H1 (cell line): ENCODE measurements around the gene NME4. TPM values are rescaled to one million over a fixed set of nuclear protein-coding genes. Genes with fewer than 3 reads are reported as not detected.

ENCODE experiments used
- CTCF ChIA-PET: fragments of 300-600 bp; sonication (Branson Sonifier 250); formaldehyde crosslinking; loops from one replicate; lab custom pipeline; 2021; ENCODE audit not compliant: partially characterized antibody; lab: Charles Lee
- POLR2A ChIA-PET: fragments of 300-600 bp; sonication (Branson Sonifier 250); formaldehyde crosslinking; loops from one replicate; lab custom pipeline; 2021; ENCODE audit warnings: inconsistent platforms; ENCODE audit not compliant: partially characterized antibody; lab: Charles Lee
- DNase-seq, 2 experiments: peaks; one replicate each; pipeline versions ENCODE4 v3.0.0 to v3.0.0-alpha.2; 2010 to 2022; ENCODE audit warnings: low spot score in 2 of 2, low read depth in 1 of 2, mixed read lengths in 1 of 2
- FAIRE-seq: peaks from 2 replicates; lab custom pipeline; 2011; peaks lifted over from hg19 to GRCh38; lab: Jason Lieb, UNC
- H2AFZ ChIP-seq: 2 replicates; pipeline ENCODE4 v1.8.1; 2012; ENCODE audit warnings: low read length, inconsistent platforms
- H2AK5ac ChIP-seq: 2 replicates; pipeline ENCODE4 v1.6.1; 2013; ENCODE audit warnings: low read depth, low read length
- H2BK120ac ChIP-seq: replicated peaks from 2 replicates; pipeline ENCODE3; 2013; ENCODE audit warnings: low read depth, low read length, inconsistent platforms
- H2BK12ac ChIP-seq: 2 replicates; pipeline ENCODE4 v1.6.1; 2013; ENCODE audit warnings: low read depth, low read length
- H2BK15ac ChIP-seq: 2 replicates; pipeline ENCODE4 v1.6.1; 2013; ENCODE audit warnings: low read length
- H2BK20ac ChIP-seq: 2 replicates; pipeline ENCODE4 v1.6.1; 2013; ENCODE audit warnings: low read length
- H2BK5ac ChIP-seq: 2 replicates; pipeline ENCODE4 v1.6.1; 2013; ENCODE audit warnings: low read depth, low read length
- H3K14ac ChIP-seq: 2 replicates; pipeline ENCODE4 v1.6.1; 2013; ENCODE audit warnings: inconsistent platforms; ENCODE audit not compliant: insufficient read length
- H3K18ac ChIP-seq: 2 replicates; pipeline ENCODE4 v1.6.1; 2013; ENCODE audit warnings: low read length; ENCODE audit errors: extremely low read depth
- H3K23ac ChIP-seq: 2 replicates; pipeline ENCODE4 v1.6.1; 2013; ENCODE audit warnings: inconsistent platforms; ENCODE audit not compliant: insufficient read length
- H3K23me2 ChIP-seq: 2 replicates; pipeline ENCODE4 v1.6.1; 2013; ENCODE audit warnings: low read depth, low read length
- H3K27ac ChIP-seq: 2 replicates; pipeline ENCODE4 v1.6.1; 2011; ENCODE audit warnings: low read depth, low read length, inconsistent platforms
- H3K27me3 ChIP-seq, 4 experiments: replicated peaks in 1 of 4; 1 replicate in 1 of 4; 2 replicates in 3 of 4; pipeline versions ENCODE4 v1.6.1 to v1.8.1; 2011 to 2013; ENCODE audit warnings: low read length in 3 of 4, mild to moderate bottlenecking in 3 of 4, inconsistent platforms in 2 of 4, mixed read lengths in 2 of 4, moderate library complexity in 1 of 4; ENCODE audit not compliant: control insufficient read depth in 3 of 4, insufficient read depth in 3 of 4; ENCODE audit errors: extremely low read depth in 1 of 4
- H3K36me3 ChIP-seq, 4 experiments: 2 replicates each; pipeline versions ENCODE4 v1.6.1 to v1.8.1; 2011 to 2013; ENCODE audit warnings: mild to moderate bottlenecking in 4 of 4, low read length in 3 of 4, moderate library complexity in 2 of 4, control low read depth in 1 of 4, inconsistent platforms in 1 of 4; ENCODE audit not compliant: insufficient read depth in 4 of 4, control insufficient read depth in 2 of 4
- H3K4ac ChIP-seq: replicated peaks from 2 replicates; pipeline ENCODE3; 2013; ENCODE audit warnings: low read length, low read depth, mixed read lengths, inconsistent platforms; ENCODE audit not compliant: insufficient read length
- H3K4me1 ChIP-seq, 4 experiments: replicated peaks in 1 of 4; 1 replicate in 1 of 4; 2 replicates in 3 of 4; pipeline versions ENCODE4 v1.6.1 to v1.8.1; 2011 to 2013; ENCODE audit warnings: low read length in 3 of 4, inconsistent platforms in 2 of 4, mixed read lengths in 1 of 4; ENCODE audit not compliant: insufficient read depth in 4 of 4, control insufficient read depth in 3 of 4
- H3K4me2 ChIP-seq, 2 experiments: 2 replicates each; pipeline versions ENCODE4 v1.6.1 to v1.8.1; 2011 to 2013; ENCODE audit warnings: low read depth in 2 of 2, low read length in 2 of 2, control low read depth in 1 of 2, inconsistent platforms in 1 of 2, mild to moderate bottlenecking in 1 of 2; ENCODE audit not compliant: insufficient read depth in 1 of 2
- H3K4me3 ChIP-seq, 4 experiments: fragments of 200-600, 300-600 bp in 1 of 4; sonication (generic), shearing (Covaris generic), sonication (Bioruptor Twin) in 1 of 4; 2 replicates each; pipeline versions ENCODE4 v1.5.1 to v1.8.1; 2011 to 2016; ENCODE audit warnings: low read length in 4 of 4, low read depth in 3 of 4, control low read depth in 2 of 4, inconsistent platforms in 2 of 4, mild to moderate bottlenecking in 2 of 4, mixed read lengths in 1 of 4, moderate library complexity in 1 of 4; ENCODE audit not compliant: insufficient read depth in 2 of 4; ENCODE audit errors: extremely low read depth in 1 of 4
- H3K56ac ChIP-seq: replicated peaks from 2 replicates; pipeline ENCODE3; 2013; ENCODE audit warnings: low read depth, mild to moderate bottlenecking, mixed read lengths, low read length, inconsistent platforms; ENCODE audit not compliant: insufficient read length
- H3K79me1 ChIP-seq: 2 replicates; pipeline ENCODE4 v1.6.1; 2013; ENCODE audit warnings: low read depth, low read length, control low read depth
- H3K79me2 ChIP-seq, 2 experiments: 2 replicates each; pipeline versions ENCODE4 v1.6.1 to v1.8.1; 2012 to 2013; ENCODE audit warnings: low read length in 2 of 2, mild to moderate bottlenecking in 2 of 2, inconsistent platforms in 1 of 2; ENCODE audit not compliant: insufficient read depth in 2 of 2, control insufficient read depth in 1 of 2
- H3K9ac ChIP-seq, 4 experiments: replicated peaks in 1 of 4; 1 replicate in 1 of 4; 2 replicates in 3 of 4; pipeline versions ENCODE4 v1.6.1 to v1.8.1; 2011 to 2013; ENCODE audit warnings: low read depth in 3 of 4, low read length in 3 of 4, control low read depth in 2 of 4, mild to moderate bottlenecking in 2 of 4, moderate library complexity in 2 of 4, inconsistent platforms in 1 of 4; ENCODE audit errors: extremely low read depth in 1 of 4
- H3K9me3 ChIP-seq, 2 experiments: 2 replicates each; pipeline versions ENCODE4 v1.6.1 to v1.8.1; 2012 to 2013; ENCODE audit warnings: mild to moderate bottlenecking in 2 of 2, moderate library complexity in 2 of 2, control low read depth in 1 of 2, inconsistent platforms in 1 of 2, low read depth in 1 of 2, low read length in 1 of 2, mixed read lengths in 1 of 2; ENCODE audit not compliant: insufficient read depth in 2 of 2
- H4K20me1 ChIP-seq, 2 experiments: replicated peaks in 1 of 2; 2 replicates each; pipeline versions ENCODE3 to v1.8.1; 2011 to 2013; ENCODE audit warnings: inconsistent platforms in 2 of 2, low read length in 2 of 2, mild to moderate bottlenecking in 1 of 2; ENCODE audit not compliant: insufficient read depth in 2 of 2, control insufficient read depth in 1 of 2
- H4K5ac ChIP-seq: 2 replicates; pipeline ENCODE4 v1.6.1; 2013; ENCODE audit warnings: low read length, low read depth, mixed read lengths, inconsistent platforms; ENCODE audit not compliant: insufficient read length
- H4K8ac ChIP-seq: 2 replicates; pipeline ENCODE4 v1.8.0; 2013; ENCODE audit warnings: mild to moderate bottlenecking, moderate library complexity, low read length, inconsistent platforms; ENCODE audit not compliant: insufficient read depth; ENCODE audit errors: extremely low read depth
- H4K91ac ChIP-seq: replicated peaks from 2 replicates; pipeline ENCODE3; 2013; ENCODE audit warnings: low read length, mixed read lengths, inconsistent platforms; ENCODE audit not compliant: insufficient read length
- BACH1 ChIP-seq: IDR thresholded peaks from 2 replicates; pipeline ENCODE4 v1.6.1; 2012; ENCODE audit warnings: low read length, improper control_type of control experiment
- CHD1 ChIP-seq: IDR thresholded peaks from 2 replicates; pipeline ENCODE4 v1.6.1; 2012; ENCODE audit warnings: low read depth, low read length, improper control_type of control experiment
- CHD2 ChIP-seq: IDR thresholded peaks from 2 replicates; pipeline ENCODE4 v1.6.1; 2012; ENCODE audit warnings: low read length, improper control_type of control experiment
- CTBP2 ChIP-seq: IDR thresholded peaks from 2 replicates; pipeline ENCODE4 v1.7.0; 2011; ENCODE audit warnings: borderline replicate concordance, mild to moderate bottlenecking, moderate library complexity, mixed read lengths, low read length; ENCODE audit not compliant: insufficient read depth, insufficient read length
- GABPA ChIP-seq: IDR thresholded peaks from 2 replicates; pipeline ENCODE4 v1.6.1; 2011; ENCODE audit warnings: mild to moderate bottlenecking, low read length, moderate library complexity, borderline replicate concordance; ENCODE audit not compliant: insufficient read depth
- JUN ChIP-seq: IDR thresholded peaks from 2 replicates; pipeline ENCODE4 v1.6.1; 2011; ENCODE audit warnings: low read depth, mild to moderate bottlenecking, improper control_type of control experiment, low read length
- JUND ChIP-seq: IDR thresholded peaks from 2 replicates; pipeline ENCODE4 v1.6.1; 2011; ENCODE audit warnings: mild to moderate bottlenecking, improper control_type of control experiment, low read length
- RBBP5 ChIP-seq: IDR thresholded peaks from 2 replicates; pipeline ENCODE4 v1.7.1; 2012; ENCODE audit warnings: low read depth, mild to moderate bottlenecking, inconsistent platforms, low read length, moderate library complexity, borderline replicate concordance
- RNF2 ChIP-seq: fragments of 200-900, 300-1000 bp; sonication (generic); IDR thresholded peaks from 2 replicates; pipeline ENCODE4 v1.7.1; 2016; ENCODE audit warnings: borderline replicate concordance, low read depth, mild to moderate bottlenecking, antibody characterized with exemption, low read length; ENCODE audit not compliant: poor library complexity, severe bottlenecking; ENCODE audit errors: missing control alignments
- RXRA ChIP-seq: IDR thresholded peaks from 2 replicates; pipeline ENCODE4 v1.6.1; 2011; ENCODE audit warnings: low read depth, mild to moderate bottlenecking, low read length, moderate library complexity; ENCODE audit not compliant: insufficient read depth
- SIRT6 ChIP-seq: IDR thresholded peaks from one replicate; pipeline ENCODE4 v1.7.1; 2012; ENCODE audit warnings: low read length, inconsistent platforms
- SP1 ChIP-seq: IDR thresholded peaks from 2 replicates; pipeline ENCODE4 v1.6.1; 2011; ENCODE audit warnings: low read depth, low read length
- SP4 ChIP-seq: IDR thresholded peaks from 2 replicates; pipeline ENCODE4 v1.6.1; 2012; ENCODE audit warnings: low read length, inconsistent platforms
- TCF12 ChIP-seq: IDR thresholded peaks from 2 replicates; pipeline ENCODE4 v1.6.1; 2011; ENCODE audit warnings: low read depth, mild to moderate bottlenecking, low read length
- ZNF274 ChIP-seq: IDR thresholded peaks from 2 replicates; pipeline ENCODE4 v1.7.0; 2012; ENCODE audit warnings: low read length, borderline replicate concordance; ENCODE audit errors: extremely low read depth
- whole genome bisulfite sequencing, 2 experiments: shearing (Covaris generic) in 1 of 2; methylation state at CpG; one replicate each; pipeline versions ENCODE4 v1.1.6 to v1.1.7; 2013 to 2015; ENCODE audit warnings: low lambda C conversion rate in 2 of 2, mixed read lengths in 2 of 2, inconsistent platforms in 1 of 2, low coverage in 1 of 2, missing lambda C conversion rate in 1 of 2; ENCODE audit not compliant: insufficient replicate concordance in 2 of 2, insufficient coverage in 1 of 2, insufficient read length in 1 of 2; ENCODE audit errors: extremely low coverage in 1 of 2, missing lambda C conversion rate in 1 of 2; 5-methylcytosine and 5-hydroxymethylcytosine counted together
- polyA plus RNA-seq, 7 experiments: library from polyadenylated mRNA; depleted of rRNA in 3 of 7; stranded (reverse) in 5 of 7; unstranded in 2 of 7; fragments of >200 nt in 5 of 7; fragments of 200-250 nt in 2 of 7; gene quantifications; 1 replicate in 5 of 7; 2 replicates in 1 of 7; 4 replicates in 1 of 7; pipeline versions ENCODE4 v1.2.1 to v1.2.3, GENCODE V29; 2011 to 2013; ENCODE audit warnings: missing spikeins in 2 of 7, mixed read lengths in 2 of 7
- total RNA-seq: library from RNA; stranded (reverse); fragmentation: NEBNext Ultra II Directional; extraction: Animal tissue kit (Norgen Biotek cat#: 25700); gene quantifications from 2 replicates; pipeline ENCODE4 v1.2.1, GENCODE V29; 2021

The NME4 gene
- total and polyA plus RNA-seq, 2 of the 8 experiments (the other 6 are each of a cell fraction or from before 2014, with no cell fraction given): 408 to 863 TPM

DNA sequence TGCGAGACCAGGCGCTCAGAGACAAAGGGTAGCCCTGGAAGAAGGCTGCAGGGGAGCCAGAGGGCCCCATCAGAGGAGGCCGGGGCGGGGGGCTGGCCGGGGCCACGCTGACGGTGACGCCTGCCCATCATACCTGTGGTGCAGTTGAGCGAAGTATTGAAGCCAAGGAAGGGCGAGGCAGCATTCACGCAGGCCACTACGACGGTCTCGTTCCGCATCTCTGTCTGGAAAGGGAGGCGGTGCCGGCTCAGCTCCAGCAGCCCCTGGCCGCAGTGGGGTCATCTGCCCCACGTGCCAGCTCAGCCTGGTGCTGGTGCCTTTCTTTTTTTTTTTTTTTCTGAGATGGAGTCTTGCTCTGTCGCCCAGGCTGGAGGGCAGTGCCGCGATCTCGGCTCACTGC lies 21.8 kb upstream of the NME4 start:
- Histone ChIP-seq H3K36me3 (peaks cover 21 to 57% (median 29%) of the 10 kb centered on the region in 4 experiments), H4K91ac (no peak overlapping the region), H3K9ac (no peak overlapping the region), H4K5ac (no peak overlapping the region), H2BK120ac (no peak overlapping the region), H3K14ac (no peak overlapping the region), H4K20me1 (peaks cover 16 to 43% of the 10 kb centered on the region in 2 experiments), H3K4ac (no peak overlapping the region), H3K56ac (no peak overlapping the region), H3K9me3 (no peaks in the 10 kb centered on the region), H2BK5ac (no peak overlapping the region), H3K23ac (no peak overlapping the region), H3K27me3 (no peaks in the 10 kb centered on the region), H2AFZ (no peak overlapping the region), H2BK12ac (no peak overlapping the region), H3K4me2 (no peak overlapping the region), H3K23me2 (no peaks in the 10 kb centered on the region), H3K79me1 (peaks cover 4% of the 10 kb centered on the region; the same call in 1 of the 2 replicates), H3K18ac (no peak overlapping the region), H3K4me1 (peaks cover 5 to 19% (median 14%) of the 10 kb centered on the region in 4 experiments), H4K8ac (no peak overlapping the region; the same call in 1 of the 2 replicates), H2BK15ac (no peak overlapping the region), H2AK5ac (no peak overlapping the region), H3K4me3 (no peak overlapping the region), H3K79me2 (peaks cover 0 to 17% of the 10 kb centered on the region in 2 experiments; a peak in 2 of 4 replicates), H2BK20ac (no peak overlapping the region), H3K27ac (no peak overlapping the region)
- POLR2A ChIA-PET: interaction anchor here (1.0 to 1.5 kb wide), 2 partner anchors 9 to 23 kb away, joined by 3 to 6 read pairs; no protein-coding TSS in a partner anchor
- CTCF ChIA-PET: interaction anchor here (0.6 to 1.1 kb wide), 3 partner anchors 15 to 172 kb away, joined by 3 read pairs; no protein-coding TSS in a partner anchor
- WGBS, 2 experiments: 92% methylated on average over 14 of the region's 23 CpGs; no CpG with 5 or more reads in 1 of the 2 experiments
- DNase-seq (no peak), FAIRE-seq (no peak)
- TF ChIP-seq RBBP5: no peak
- TF ChIP-seq CHD1: no peak
- no peak for TF ChIP-seq CHD2
- no peak for TF ChIP-seq JUN
- no peak for TF ChIP-seq SP4
- no peak for TF ChIP-seq TCF12
- no peak for TF ChIP-seq CTBP2
- TF ChIP-seq JUND: no peak
- TF ChIP-seq ZNF274: no peak
- TF ChIP-seq RNF2: no peak
- TF ChIP-seq BACH1: no peak
- TF ChIP-seq RXRA: no peak
- no peak for TF ChIP-seq SIRT6
- no peak for TF ChIP-seq SP1
- TF ChIP-seq GABPA: no peak
